Measurements from ENCODE around the gene IPO5. TPM values are rescaled to one million over a fixed set of nuclear protein-coding genes. Genes with fewer than 3 reads are reported as not detected.

Gene IPO5
- total and polyA plus RNA-seq, 2 donors from 2014 or later = 32.2 to 92.0 TPM

- H3K4me3 ChIP-seq (ENCODE audit: low read length in 3 of 3) = no peak overlapping the region
- intact Hi-C loops (cut with DNase I) = no loop called here
- no peaks in the 10 kb centered on the region for H3K9me3 ChIP-seq (ENCODE audit: control insufficient read depth in 2 of 3, insufficient read depth in 1 of 3, low read length in 3 of 3)
- H3K27me3 ChIP-seq (ENCODE audit: control insufficient read depth, insufficient read depth, low read length) = no peaks in the 10 kb centered on the region
- DNase-seq (no peak), FAIRE-seq (no peak)
- no peaks in the 10 kb centered on the region for H3K4me1 ChIP-seq (ENCODE audit: control insufficient read depth in 2 of 3, insufficient read depth in 2 of 3, low read depth in 1 of 3, low read length in 3 of 3)
- TF ChIP-seq, protein P1, sequence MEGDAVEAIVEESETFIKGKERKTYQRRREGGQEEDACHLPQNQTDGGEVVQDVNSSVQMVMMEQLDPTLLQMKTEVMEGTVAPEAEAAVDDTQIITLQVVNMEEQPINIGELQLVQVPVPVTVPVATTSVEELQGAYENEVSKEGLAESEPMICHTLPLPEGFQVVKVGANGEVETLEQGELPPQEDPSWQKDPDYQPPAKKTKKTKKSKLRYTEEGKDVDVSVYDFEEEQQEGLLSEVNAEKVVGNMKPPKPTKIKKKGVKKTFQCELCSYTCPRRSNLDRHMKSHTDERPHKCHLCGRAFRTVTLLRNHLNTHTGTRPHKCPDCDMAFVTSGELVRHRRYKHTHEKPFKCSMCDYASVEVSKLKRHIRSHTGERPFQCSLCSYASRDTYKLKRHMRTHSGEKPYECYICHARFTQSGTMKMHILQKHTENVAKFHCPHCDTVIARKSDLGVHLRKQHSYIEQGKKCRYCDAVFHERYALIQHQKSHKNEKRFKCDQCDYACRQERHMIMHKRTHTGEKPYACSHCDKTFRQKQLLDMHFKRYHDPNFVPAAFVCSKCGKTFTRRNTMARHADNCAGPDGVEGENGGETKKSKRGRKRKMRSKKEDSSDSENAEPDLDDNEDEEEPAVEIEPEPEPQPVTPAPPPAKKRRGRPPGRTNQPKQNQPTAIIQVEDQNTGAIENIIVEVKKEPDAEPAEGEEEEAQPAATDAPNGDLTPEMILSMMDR (IDR thresholded peaks at IDR 0.05; ENCODE audit: borderline replicate concordance, extremely low read depth, insufficient read depth) = no peak
- no peak overlapping the region for H3K27ac ChIP-seq (ENCODE audit: low read depth in 2 of 2, low read length in 2 of 2)
- no peaks in the 10 kb centered on the region for H3K36me3 ChIP-seq (ENCODE audit: control insufficient read depth in 2 of 3, insufficient read depth in 3 of 3, low read length in 3 of 3)
- no peak overlapping the region for H3K9ac ChIP-seq (ENCODE audit: low read length in 3 of 3)
These were observed 42.0 kb upstream of the IPO5 start for GRCh38 chr13:97911311-97912138.

DNA sequence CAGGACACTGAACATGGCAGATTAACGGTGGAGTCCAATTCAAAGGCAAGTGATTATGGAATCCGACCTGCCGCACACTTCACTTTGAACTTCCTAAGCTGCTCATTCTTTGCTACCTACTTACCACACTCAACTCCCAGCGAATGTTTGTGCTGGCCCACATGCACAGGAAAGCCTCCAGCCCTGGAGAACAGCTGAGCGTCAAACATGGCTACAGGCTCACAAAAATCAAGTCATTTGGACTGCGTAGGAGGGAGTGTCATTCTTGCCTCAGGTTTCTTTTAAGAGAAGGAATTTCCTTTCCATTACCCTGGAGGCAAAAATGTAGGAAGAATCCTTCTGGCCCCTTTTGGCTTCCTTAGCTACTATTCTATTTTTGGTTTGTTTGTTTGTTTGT, 41.3 kb upstream of the IPO5 start:
- TF ChIP-seq, protein P1 (IDR thresholded peaks at IDR 0.05; ENCODE audit: borderline replicate concordance, extremely low read depth, insufficient read depth) = no peak
- DNase-seq (no peak), FAIRE-seq (no peak)
- Histone ChIP-seq H3K36me3 (ENCODE audit: control insufficient read depth in 2 of 3, insufficient read depth in 3 of 3, low read length in 3 of 3) (no peaks in the 10 kb centered on the region), H3K9ac (ENCODE audit: low read length in 3 of 3) (no peak overlapping the region), H3K27me3 (ENCODE audit: control insufficient read depth, insufficient read depth, low read length) (no peaks in the 10 kb centered on the region), H3K4me1 (ENCODE audit: control insufficient read depth in 2 of 3, insufficient read depth in 2 of 3, low read depth in 1 of 3, low read length in 3 of 3) (no peaks in the 10 kb centered on the region), H3K9me3 (ENCODE audit: control insufficient read depth in 2 of 3, insufficient read depth in 1 of 3, low read length in 3 of 3) (no peaks in the 10 kb centered on the region), H3K27ac (ENCODE audit: low read depth in 2 of 2, low read length in 2 of 2) (no peak overlapping the region), H3K4me3 (ENCODE audit: low read length in 3 of 3) (no peak overlapping the region)
- intact Hi-C loops (cut with DNase I) = no loop called here

- Histone ChIP-seq H3K9ac (ENCODE audit: low read length in 3 of 3) (no peak overlapping the region), H3K4me3 (ENCODE audit: low read length in 3 of 3) (no peak overlapping the region), H3K27ac (ENCODE audit: low read depth in 2 of 2, low read length in 2 of 2) (no peak overlapping the region), H3K27me3 (ENCODE audit: control insufficient read depth, insufficient read depth, low read length) (no peaks in the 10 kb centered on the region), H3K36me3 (ENCODE audit: control insufficient read depth in 2 of 3, insufficient read depth in 3 of 3, low read length in 3 of 3) (no peaks in the 10 kb centered on the region), H3K9me3 (ENCODE audit: control insufficient read depth in 2 of 3, insufficient read depth in 1 of 3, low read length in 3 of 3) (no peaks in the 10 kb centered on the region), H3K4me1 (ENCODE audit: control insufficient read depth in 2 of 3, insufficient read depth in 2 of 3, low read depth in 1 of 3, low read length in 3 of 3) (no peaks in the 10 kb centered on the region)
- intact Hi-C loops (cut with DNase I) = no loop called here
- DNase-seq (no peak), FAIRE-seq (no peak)
- TF ChIP-seq, protein P1 (IDR thresholded peaks at IDR 0.05; ENCODE audit: borderline replicate concordance, extremely low read depth, insufficient read depth) = no peak
These were observed 40.3 kb upstream of the IPO5 start for GRCh38 chr13:97913206-97913605.
